WERI-Rb-1 (cell line): ENCODE data around the gene PEMT.
A peak's percentile ranks its signal among the peaks of the same experiment; 100 is the strongest.
"Not testable (repeated sequence)": the region's sequence is repeated elsewhere in the genome, so short reads cannot be mapped to it uniquely, and the experiment has no call there.

Experiments
- DNase-seq: peaks from one replicate; pipeline ENCODE4 v3.0.0-alpha.2; 2020
- H3K27ac ChIP-seq: fragments of 250-450 bp; sonication (Bioruptor Pico); 2 replicates; pipeline ENCODE4 v1.5.1; 2020; ENCODE audit warnings: mild to moderate bottlenecking, moderate library complexity
- H3K27me3 ChIP-seq: fragments of 250-450 bp; sonication (Bioruptor Pico); 2 replicates; pipeline ENCODE4 v1.5.1; 2021; ENCODE audit warnings: mild to moderate bottlenecking, low read depth, moderate library complexity; ENCODE audit not compliant: insufficient read depth, severe bottlenecking
- H3K36me3 ChIP-seq: fragments of 250-450 bp; sonication (Bioruptor Pico); 2 replicates; pipeline ENCODE4 v1.5.1; 2020; ENCODE audit warnings: mild to moderate bottlenecking, moderate library complexity
- H3K4me3 ChIP-seq: 2 replicates; pipeline ENCODE4 v1.5.1; 2011; ENCODE audit warnings: low read depth, mild to moderate bottlenecking, control low read depth, low read length
- H3K9me3 ChIP-seq: fragments of 250-450 bp; sonication (Bioruptor Pico); 2 replicates; pipeline ENCODE4 v1.5.1; 2021; ENCODE audit warnings: mild to moderate bottlenecking, moderate library complexity; ENCODE audit not compliant: severe bottlenecking
- TF ChIP-seq, protein P1 (sequence below): IDR thresholded peaks from 2 replicates; pipeline ENCODE4 v1.5.1; 2011; ENCODE audit warnings: low read depth, mild to moderate bottlenecking, control low read depth, inconsistent platforms, low read length

PEMT gene

GRCh38 chr17:17469996-17470395 lies 121.5 kb downstream of the PEMT start:
- no peaks in the 10 kb centered on the region for H3K36me3 ChIP-seq
- H3K27ac ChIP-seq: no peak overlapping the region
- no peak overlapping the region for H3K4me3 ChIP-seq
- no peaks in the 10 kb centered on the region for H3K27me3 ChIP-seq
- H3K9me3 ChIP-seq: peaks cover 4% of the 10 kb centered on the region
- no peak for DNase-seq
- TF ChIP-seq, protein P1, sequence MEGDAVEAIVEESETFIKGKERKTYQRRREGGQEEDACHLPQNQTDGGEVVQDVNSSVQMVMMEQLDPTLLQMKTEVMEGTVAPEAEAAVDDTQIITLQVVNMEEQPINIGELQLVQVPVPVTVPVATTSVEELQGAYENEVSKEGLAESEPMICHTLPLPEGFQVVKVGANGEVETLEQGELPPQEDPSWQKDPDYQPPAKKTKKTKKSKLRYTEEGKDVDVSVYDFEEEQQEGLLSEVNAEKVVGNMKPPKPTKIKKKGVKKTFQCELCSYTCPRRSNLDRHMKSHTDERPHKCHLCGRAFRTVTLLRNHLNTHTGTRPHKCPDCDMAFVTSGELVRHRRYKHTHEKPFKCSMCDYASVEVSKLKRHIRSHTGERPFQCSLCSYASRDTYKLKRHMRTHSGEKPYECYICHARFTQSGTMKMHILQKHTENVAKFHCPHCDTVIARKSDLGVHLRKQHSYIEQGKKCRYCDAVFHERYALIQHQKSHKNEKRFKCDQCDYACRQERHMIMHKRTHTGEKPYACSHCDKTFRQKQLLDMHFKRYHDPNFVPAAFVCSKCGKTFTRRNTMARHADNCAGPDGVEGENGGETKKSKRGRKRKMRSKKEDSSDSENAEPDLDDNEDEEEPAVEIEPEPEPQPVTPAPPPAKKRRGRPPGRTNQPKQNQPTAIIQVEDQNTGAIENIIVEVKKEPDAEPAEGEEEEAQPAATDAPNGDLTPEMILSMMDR: no peak

DNA sequence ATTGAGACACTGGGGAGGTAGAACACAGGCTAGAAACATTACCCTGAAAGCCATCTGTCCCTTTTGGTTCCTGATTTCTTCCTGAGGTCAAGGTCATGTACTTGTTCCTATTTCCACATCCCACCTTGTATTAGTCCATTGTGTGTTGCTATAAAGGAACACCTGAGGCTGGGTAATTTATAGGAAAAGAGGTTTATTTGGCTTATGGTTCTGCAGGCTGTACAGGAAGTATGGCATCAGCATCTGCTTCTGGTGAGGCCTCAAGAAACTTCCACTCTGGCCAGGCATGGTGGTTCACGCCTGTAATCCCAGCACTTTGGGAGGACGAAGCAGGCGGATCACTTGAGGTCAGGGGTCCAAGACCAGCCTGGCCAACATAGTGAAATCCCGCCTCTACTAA lies 122.2 kb downstream of the PEMT start:
- DNase-seq: no peak
- no peaks in the 10 kb centered on the region for H3K36me3 ChIP-seq
- no peak overlapping the region for H3K4me3 ChIP-seq
- TF ChIP-seq, protein P1: no peak
- no peaks in the 10 kb centered on the region for H3K27me3 ChIP-seq
- H3K27ac ChIP-seq: no peak overlapping the region
- H3K9me3 ChIP-seq: peaks cover 4% of the 10 kb centered on the region

DNA sequence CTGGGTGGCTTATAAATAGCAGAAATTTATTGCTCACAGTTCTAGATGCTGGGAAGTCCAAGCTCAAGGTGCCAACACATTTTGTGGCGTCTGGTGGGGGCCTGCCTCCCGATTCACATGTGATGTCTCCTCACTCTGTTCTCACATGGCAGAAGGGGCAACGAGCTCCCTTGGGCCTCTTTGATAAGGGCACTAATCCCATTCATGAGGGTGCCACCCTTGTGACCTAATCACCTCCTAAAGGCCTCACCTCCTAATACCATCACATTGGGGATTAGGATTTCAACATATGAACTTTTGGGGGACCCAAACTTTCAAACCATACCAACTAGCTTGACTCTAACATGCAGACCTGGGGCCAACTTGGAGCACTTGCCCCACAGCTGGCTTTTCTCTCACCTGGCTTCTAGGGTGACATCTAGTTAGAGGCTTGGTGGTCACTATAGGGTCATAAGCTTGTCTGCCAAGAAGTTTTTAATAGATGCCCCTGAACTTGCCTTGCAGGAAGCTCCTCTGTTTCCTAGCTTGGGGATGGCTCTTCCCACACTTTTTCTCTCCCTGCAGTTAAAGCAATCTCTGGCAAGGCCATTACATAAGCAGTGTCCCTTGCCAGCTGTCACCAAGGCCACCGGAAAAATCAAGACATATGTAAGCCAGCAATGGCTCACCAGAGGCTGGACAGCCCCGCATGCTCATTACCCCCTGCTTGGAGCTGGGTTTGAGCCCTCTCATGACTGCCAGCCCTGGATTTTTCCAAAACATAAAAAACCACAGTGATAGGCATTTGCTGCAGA lies 123.1 kb downstream of the PEMT start:
- Histone ChIP-seq H3K9me3 (peaks cover 4% of the 10 kb centered on the region), H3K27ac (peak overlapping the region; percentile 69), H3K36me3 (no peaks in the 10 kb centered on the region), H3K27me3 (no peaks in the 10 kb centered on the region), H3K4me3 (no peak overlapping the region)
- DNase-seq: no peak
- TF ChIP-seq, protein P1: no peak

- DNase-seq: peak; percentile 23
- peak overlapping the region; percentile 69 for H3K27ac ChIP-seq
- no peaks in the 10 kb centered on the region for H3K27me3 ChIP-seq
- TF ChIP-seq, protein P1: no peak
- peaks cover 4% of the 10 kb centered on the region for H3K9me3 ChIP-seq
- no peaks in the 10 kb centered on the region for H3K36me3 ChIP-seq
- no peak overlapping the region for H3K4me3 ChIP-seq
Measured at GRCh38 chr17:17467720-17468119, 123.8 kb downstream of the PEMT start.

DNA sequence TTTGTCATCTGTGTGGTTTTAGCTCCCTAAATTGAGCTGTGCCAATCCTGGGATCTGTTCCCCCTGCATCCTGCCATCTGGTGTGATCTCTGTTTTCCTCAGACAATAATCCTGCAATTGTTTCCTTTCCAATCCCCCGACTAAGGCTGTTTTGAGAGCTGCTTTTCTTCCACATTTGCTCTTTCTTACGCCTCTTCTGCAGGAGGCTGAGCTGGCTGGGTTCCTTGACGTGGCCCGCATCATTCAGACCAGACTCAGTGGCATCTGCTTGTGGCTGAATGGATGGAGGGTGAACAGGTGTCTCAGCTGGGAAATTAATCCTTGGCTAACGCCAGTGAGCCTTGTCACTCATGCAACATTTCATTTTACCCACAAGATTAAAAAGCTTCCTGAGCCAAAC lies 124.5 kb downstream of the PEMT start:
- Histone ChIP-seq H3K27ac (peak overlapping the region; percentile 69), H3K9me3 (peaks cover 4% of the 10 kb centered on the region), H3K4me3 (no peak overlapping the region), H3K27me3 (no peaks in the 10 kb centered on the region), H3K36me3 (no peaks in the 10 kb centered on the region)
- DNase-seq: peak; percentile 72
- TF ChIP-seq, protein P1: no peak

DNA sequence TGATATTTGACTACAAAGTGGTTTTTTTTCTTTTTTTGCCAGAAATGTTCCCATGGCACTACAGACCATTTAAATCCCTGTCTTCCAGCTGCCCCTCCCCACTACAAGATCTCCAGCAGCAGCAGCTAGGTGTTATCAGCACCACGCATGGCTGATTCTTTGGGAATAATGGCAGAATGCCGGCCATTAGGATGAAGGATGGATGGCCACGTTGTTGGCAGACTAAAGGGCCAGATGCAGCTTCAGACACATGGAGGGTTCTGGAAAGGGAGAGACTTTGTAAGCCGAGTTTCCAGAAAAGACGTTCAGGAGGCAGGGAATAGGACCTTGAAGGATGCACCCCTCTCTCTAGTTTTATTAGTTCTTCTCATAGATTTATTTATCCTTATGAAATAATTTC lies 125.0 kb downstream of the PEMT start:
- TF ChIP-seq, protein P1: no peak
- Histone ChIP-seq H3K27me3 (no peaks in the 10 kb centered on the region), H3K36me3 (no peaks in the 10 kb centered on the region), H3K27ac (peak overlapping the region; percentile 69), H3K4me3 (no peak overlapping the region), H3K9me3 (peaks cover 4% of the 10 kb centered on the region)
- DNase-seq: no peak

DNA sequence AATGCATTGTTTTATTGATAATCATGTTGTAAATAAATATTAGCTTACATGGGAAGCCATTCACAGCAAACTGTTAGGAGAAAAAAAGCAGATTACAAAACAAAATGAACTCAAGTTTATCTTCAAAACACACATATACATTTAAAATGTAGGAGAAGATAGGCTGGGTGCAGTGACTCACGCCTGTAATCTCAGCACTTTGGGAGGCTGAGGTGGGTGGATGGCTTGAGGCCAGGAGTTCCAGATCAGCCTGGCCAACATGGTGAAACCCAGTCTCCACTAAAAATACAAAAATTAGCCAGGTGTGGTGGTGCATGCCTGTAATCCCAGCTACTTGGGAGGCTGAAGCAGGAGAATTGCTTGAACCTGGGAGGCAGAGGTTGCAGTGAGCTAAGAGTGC lies 125.6 kb downstream of the PEMT start:
- H3K9me3 ChIP-seq, DNase-seq, H3K27ac ChIP-seq, H3K27me3 ChIP-seq, H3K36me3 ChIP-seq, H3K4me3 ChIP-seq: not testable (repeated sequence)
